Vagina (tissue), 2 donors: ENCODE results near the gene GATAD2B. TPM values are rescaled to one million over a fixed set of nuclear protein-coding genes. Genes with fewer than 3 reads are reported as not detected.

Source experiments
- DNase-seq, 2 donors: peaks; one replicate each; pipeline ENCODE4 v3.0.0-alpha.2; 2017; ENCODE audit errors: extremely low spot score in 2 of 2
- H3K27ac ChIP-seq: fragments of 200-600 bp; sonication (generic); one replicate; pipeline ENCODE4 v1.5.1; 2019
- H3K27me3 ChIP-seq: fragments of 200-600 bp; sonication (generic); one replicate; pipeline ENCODE4 v1.5.1; 2019
- H3K36me3 ChIP-seq, 2 donors: fragments of 200-600 bp; sonication (generic); one replicate each; pipeline ENCODE4 v1.5.1; 2017 to 2019
- H3K4me1 ChIP-seq: fragments of 200-600 bp; sonication (generic); one replicate; pipeline ENCODE4 v1.5.1; 2019
- H3K4me3 ChIP-seq, 2 donors: fragments of 200-600 bp; sonication (generic); 1 replicate in 1 of 2; 2 replicates in 1 of 2; pipeline ENCODE4 v1.5.1; 2016 to 2019
- H3K9me3 ChIP-seq: fragments of 200-600 bp; sonication (generic); one replicate; pipeline ENCODE4 v1.5.1; 2019
- CTCF ChIP-seq, 3 experiments: fragments of 450-650 bp in 2 of 3; fragments of 200-600 bp in 1 of 3; sonication (generic) in 1 of 3; IDR thresholded peaks; one replicate each; pipeline ENCODE4 v1.5.1; 2017 to 2019; ENCODE audit warnings: antibody characterized with exemption in 3 of 3, mild to moderate bottlenecking in 2 of 3, moderate library complexity in 2 of 3
- POLR2A ChIP-seq, 2 donors: fragments of 450-650 bp; IDR thresholded peaks; one replicate each; pipeline ENCODE4 v1.6.1; 2017; ENCODE audit warnings: antibody characterized with exemption in 2 of 2, mild to moderate bottlenecking in 2 of 2, moderate library complexity in 2 of 2
- POLR2AphosphoS5 ChIP-seq, 2 donors: sonication (generic); formaldehyde crosslinking; IDR thresholded peaks; one replicate each; pipeline ENCODE4 v1.9.0; 2017; ENCODE audit warnings: antibody characterized with exemption in 2 of 2, mild to moderate bottlenecking in 2 of 2, low read depth in 1 of 2; ENCODE audit not compliant: insufficient read depth in 1 of 2
- intact Hi-C: fragments of 100-400 bp; cut with DNase I; formaldehyde crosslinking; loops from one replicate; pipeline ENCODE4 v1.15.1; 2023
- total RNA-seq: library from RNA; depleted of rRNA; stranded (reverse); fragments of >200 nt; gene quantifications from one replicate; pipeline ENCODE4 v1.2.3, GENCODE V29; 2016

Gene GATAD2B
- total RNA-seq, 1 donor from 2014 or later = 24.1 TPM

GRCh38 chr1:153961421-153961820 lies 38.6 kb upstream of the GATAD2B start:
- H3K4me1 ChIP-seq = peaks cover 67% of the 10 kb centered on the region

GRCh38 chr1:153960206-153960605 lies 37.4 kb upstream of the GATAD2B start:
- Histone ChIP-seq H3K9me3 (no peaks in the 10 kb centered on the region), H3K4me3 (no peak overlapping the region), H3K4me1 (peaks cover 67% of the 10 kb centered on the region), H3K27me3 (no peaks in the 10 kb centered on the region), H3K27ac (peak overlapping the region; percentile 90), H3K36me3 (peaks cover 0 to 9% of the 10 kb centered on the region in 2 donors)
- DNase-seq = no peak
- intact Hi-C loops = no loop called here
- TF ChIP-seq POLR2AphosphoS5 (IDR thresholded peaks at IDR 0.05; ENCODE audit: insufficient read depth in 1 of 2, low read depth in 1 of 2) = no peak
- no peak for TF ChIP-seq POLR2A (IDR thresholded peaks at IDR 0.05)
- no peak for TF ChIP-seq CTCF (IDR thresholded peaks at IDR 0.05)

More at GRCh38 chr1:153961421-153961820, 38.6 kb upstream of the GATAD2B start:
- Histone ChIP-seq H3K27ac (peak overlapping the region; percentile 96), H3K9me3 (no peaks in the 10 kb centered on the region), H3K27me3 (no peaks in the 10 kb centered on the region), H3K36me3 (peaks cover 0 to 9% of the 10 kb centered on the region in 2 donors), H3K4me3 (no peak overlapping the region)
- intact Hi-C loops = no loop called here
- no peak for TF ChIP-seq CTCF (IDR thresholded peaks at IDR 0.05)
- TF ChIP-seq POLR2A (IDR thresholded peaks at IDR 0.05) = no peak
- TF ChIP-seq POLR2AphosphoS5 (IDR thresholded peaks at IDR 0.05; ENCODE audit: insufficient read depth in 1 of 2, low read depth in 1 of 2) = no peak
- no peak for DNase-seq

- no peaks in the 10 kb centered on the region for H3K9me3 ChIP-seq
- peak overlapping the region; percentile 90 for H3K27ac ChIP-seq
- no peaks in the 10 kb centered on the region for H3K27me3 ChIP-seq
- DNase-seq = no peak
- H3K36me3 ChIP-seq = peaks cover 0 to 13% of the 10 kb centered on the region in 2 donors
- TF ChIP-seq POLR2A (IDR thresholded peaks at IDR 0.05) (no peak), CTCF (IDR thresholded peaks at IDR 0.05) (no peak), POLR2AphosphoS5 (IDR thresholded peaks at IDR 0.05; ENCODE audit: insufficient read depth in 1 of 2, low read depth in 1 of 2) (no peak)
- intact Hi-C loops = loop anchor here (10.0 kb wide), 1 partner anchor 285 kb away; the partner anchor contains the start of genes ILF2 and NPR1
- H3K4me3 ChIP-seq = no peak overlapping the region
- peaks cover 67% of the 10 kb centered on the region for H3K4me1 ChIP-seq
These were observed 36.7 kb upstream of the GATAD2B start for GRCh38 chr1:153959454-153959853.

- Histone ChIP-seq H3K4me3 (peak overlapping the region; percentile 89 to 97), H3K36me3 (peaks cover 0 to 15% of the 10 kb centered on the region in 2 donors), H3K27ac (peak overlapping the region; percentile 90), H3K9me3 (no peaks in the 10 kb centered on the region), H3K4me1 (peaks cover 64% of the 10 kb centered on the region), H3K27me3 (no peaks in the 10 kb centered on the region)
- DNase-seq = no peak
- intact Hi-C loops = loop anchor here (10.0 kb wide), 1 partner anchor 284 kb away; the partner anchor contains the start of genes ILF2 and NPR1
- no peak for TF ChIP-seq POLR2A (IDR thresholded peaks at IDR 0.05)
- no peak for TF ChIP-seq CTCF (IDR thresholded peaks at IDR 0.05)
- TF ChIP-seq POLR2AphosphoS5 (IDR thresholded peaks at IDR 0.05; ENCODE audit: insufficient read depth in 1 of 2, low read depth in 1 of 2) = no peak
These were observed 36.1 kb upstream of the GATAD2B start for GRCh38 chr1:153958961-153959260.

GRCh38 chr1:153958111-153958960 lies 35.6 kb upstream of the GATAD2B start, which contains the start of gene CRTC2:
Gene CRTC2, minus strand, starts transcription at chr1:153958612. Its CDS starts 115 bp downstream, at chr1:153958497.
- peaks cover 0 to 15% of the 10 kb centered on the region in 2 donors for H3K36me3 ChIP-seq
- peak; percentile 99 for DNase-seq
- intact Hi-C loops = loop anchor here (10.0 kb wide), 1 partner anchor 284 kb away; the partner anchor contains the start of genes ILF2 and NPR1
- H3K9me3 ChIP-seq = no peaks in the 10 kb centered on the region
- peak within 1 kb of the TSS; percentile 90 for H3K27ac ChIP-seq
- H3K27me3 ChIP-seq = no peaks in the 10 kb centered on the region
- H3K4me1 ChIP-seq = peaks cover 62% of the 10 kb centered on the region
- no peak for TF ChIP-seq CTCF (IDR thresholded peaks at IDR 0.05)
- TF ChIP-seq POLR2AphosphoS5 (IDR thresholded peaks at IDR 0.05; ENCODE audit: insufficient read depth in 1 of 2, low read depth in 1 of 2) = peak; percentile 86 to 96
- TF ChIP-seq POLR2A (IDR thresholded peaks at IDR 0.05) = peak in 1 of 2 donors; percentile 75
- peak within 1 kb of the TSS; percentile 89 to 97 for H3K4me3 ChIP-seq
